Islet of Langerhans (tissue), 1 donor: ENCODE data around the gene TMEM259.

Experiments used
- FAIRE-seq: peaks from one replicate; lab custom pipeline; 2011; peaks lifted over from hg19 to GRCh38; lab: Jason Lieb, UNC

The TMEM259 gene

GRCh38 chr19:1015782-1016646 lies 4.9 kb downstream of the TMEM259 start:
- FAIRE-seq, result no peak

GRCh38 chr19:1015061-1015781 lies 5.7 kb downstream of the TMEM259 start:
- FAIRE-seq, result no peak

GRCh38 chr19:1014161-1015060 lies 6.5 kb downstream of the TMEM259 start:
- no peak for FAIRE-seq

- no peak for FAIRE-seq
These were observed 7.7 kb downstream of the TMEM259 start for GRCh38 chr19:1013218-1013617.

- FAIRE-seq, result no peak
These were observed 8.6 kb downstream of the TMEM259 start for GRCh38 chr19:1012334-1012733.

GRCh38 chr19:1011831-1012333 lies 9.0 kb downstream of the TMEM259 start:
- no peak for FAIRE-seq

- FAIRE-seq, result no peak
These were observed 10.1 kb downstream of the TMEM259 start for GRCh38 chr19:1010586-1011510.

- no peak for FAIRE-seq
These were observed 10.9 kb downstream of the TMEM259 start for GRCh38 chr19:1009981-1010538.

- FAIRE-seq, result no peak
These were observed 11.6 kb downstream of the TMEM259 start for GRCh38 chr19:1009041-1009980.

- no peak for FAIRE-seq
These were observed 12.5 kb downstream of the TMEM259 start for GRCh38 chr19:1008268-1009040.

- no peak for FAIRE-seq
These were observed 13.3 kb downstream of the TMEM259 start for GRCh38 chr19:1007399-1008251.

GRCh38 chr19:1006711-1007398 lies 14.1 kb downstream of the TMEM259 start:
- FAIRE-seq, result no peak

GRCh38 chr19:1004803-1005664 lies 15.9 kb downstream of the TMEM259 start:
- no peak for FAIRE-seq

- no peak for FAIRE-seq
These were observed 16.6 kb downstream of the TMEM259 start for GRCh38 chr19:1004204-1004802.

GRCh38 chr19:1003283-1003682 lies 17.6 kb downstream of the TMEM259 start:
- FAIRE-seq, result no peak

- FAIRE-seq, result no peak
These were observed 18.3 kb downstream of the TMEM259 start for GRCh38 chr19:1002600-1002999.
